Upper lobe of left lung (tissue), 4 donors: ENCODE data around the gene PRPF8.

ENCODE experiments used
- CTCF ChIP-seq, 6 experiments: fragments of 450-650 bp in 4 of 6; fragments of 200-600 bp in 2 of 6; sonication (generic) in 2 of 6; IDR thresholded peaks; one replicate each; pipeline ENCODE4 v1.5.1; 2016 to 2019; ENCODE audit warnings: antibody characterized with exemption in 6 of 6
- POLR2A ChIP-seq, 4 donors: fragments of 450-650 bp; IDR thresholded peaks; one replicate each; pipeline ENCODE4 v1.5.1; 2016 to 2017; ENCODE audit warnings: antibody characterized with exemption in 4 of 4, mild to moderate bottlenecking in 2 of 4

DNA sequence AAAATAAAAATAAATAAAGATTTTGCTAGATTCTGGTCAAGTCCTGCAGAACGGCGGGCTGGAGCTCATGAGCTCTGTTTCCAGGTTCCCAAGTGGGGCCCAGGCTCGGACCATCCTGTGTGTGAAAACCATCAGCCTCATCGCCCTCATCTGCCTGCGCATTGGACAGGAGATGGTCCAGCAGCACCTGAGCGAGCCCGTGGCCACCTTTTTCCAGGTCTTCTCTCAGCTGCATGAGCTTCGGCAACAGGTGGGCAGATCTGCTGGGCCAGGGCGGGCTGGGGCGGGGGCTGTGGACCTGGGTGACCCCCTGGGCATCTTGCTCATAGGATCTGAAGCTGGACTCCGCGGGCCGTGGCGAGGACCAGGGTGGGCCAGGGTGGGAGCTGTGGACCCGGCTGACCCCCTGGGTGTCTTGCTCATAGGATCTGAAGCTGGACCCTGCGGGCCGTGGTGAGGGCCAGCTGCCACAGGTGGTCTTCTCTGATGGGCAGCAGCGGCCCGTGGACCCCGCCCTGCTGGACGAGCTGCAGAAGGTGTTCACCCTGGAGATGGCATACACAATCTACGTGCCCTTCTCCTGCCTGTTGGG is 47.7 kb upstream of the PRPF8 start:
- TF ChIP-seq CTCF (IDR thresholded peaks at IDR 0.05) (no peak), POLR2A (IDR thresholded peaks at IDR 0.05) (no peak)
